Stimulated activated CD4-positive, alpha-beta T cell treated with anti-CD3 and anti-CD28 coated beads, Interleukin-1b, Interleukin-23, amount 100 ng/mL, for 1 hour (primary cell): ENCODE data around the gene KRTAP12-4.
A peak's percentile ranks its signal among the peaks of the same experiment; 100 is the strongest.
"Not testable (repeated sequence)": the region's sequence is repeated elsewhere in the genome, so short reads cannot be mapped to it uniquely, and the experiment has no call there.

Experiments used
- DNase-seq, 2 donors: peaks; one replicate each; pipeline ENCODE4 v3.0.0-alpha.2; 2020; ENCODE audit warnings: low read depth in 2 of 2

KRTAP12-4 gene

GRCh38 chr21:44656868-44657267, 2.4 kb upstream of the KRTAP12-4 start:
- no peak for DNase-seq

DNA sequence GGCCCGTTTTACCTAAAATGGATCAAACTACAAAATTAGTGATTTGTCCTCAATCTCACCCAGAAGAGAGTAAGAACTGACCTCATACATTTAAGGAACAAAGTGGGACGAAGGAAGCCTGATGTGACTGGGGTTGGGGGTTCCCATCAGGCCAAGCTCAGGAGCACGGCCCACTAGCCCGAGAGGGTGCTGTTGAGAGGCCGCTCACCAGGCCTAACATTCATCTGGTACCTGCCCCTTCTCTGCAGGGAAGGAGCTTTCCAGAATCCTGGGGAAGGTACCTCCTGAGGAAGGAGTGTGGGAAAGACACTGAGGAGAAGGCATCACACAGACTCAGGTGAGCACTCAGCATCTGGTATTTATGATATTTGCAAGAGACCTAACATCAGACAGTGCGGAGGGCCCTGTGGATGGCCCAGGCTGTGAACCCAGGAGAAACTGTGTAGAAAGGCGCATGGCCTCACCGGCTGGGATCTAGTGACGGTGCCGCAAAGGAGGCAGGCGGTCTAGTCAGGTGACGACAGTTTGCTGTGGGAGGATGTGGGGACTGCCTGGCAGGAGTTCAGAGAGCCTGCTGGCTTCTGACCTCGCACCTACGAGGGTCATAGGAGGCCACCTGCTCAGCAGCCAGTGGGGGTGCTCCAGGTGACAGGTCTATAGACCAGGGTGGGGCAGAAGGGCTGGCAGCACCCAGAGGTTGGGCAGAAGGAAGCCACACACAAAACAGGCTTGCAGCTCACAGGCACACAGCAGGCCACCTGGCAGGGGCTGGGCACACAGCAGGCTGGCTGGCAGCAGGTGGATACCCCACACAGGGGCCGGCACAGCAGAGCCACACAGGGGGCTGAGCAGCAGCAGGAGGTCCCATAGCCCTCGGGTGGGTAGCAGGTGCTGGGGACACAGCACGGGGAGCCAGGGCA, 543 bp downstream of the KRTAP12-4 start:
- DNase-seq: peak in 1 of 2 donors; percentile 18

DNA sequence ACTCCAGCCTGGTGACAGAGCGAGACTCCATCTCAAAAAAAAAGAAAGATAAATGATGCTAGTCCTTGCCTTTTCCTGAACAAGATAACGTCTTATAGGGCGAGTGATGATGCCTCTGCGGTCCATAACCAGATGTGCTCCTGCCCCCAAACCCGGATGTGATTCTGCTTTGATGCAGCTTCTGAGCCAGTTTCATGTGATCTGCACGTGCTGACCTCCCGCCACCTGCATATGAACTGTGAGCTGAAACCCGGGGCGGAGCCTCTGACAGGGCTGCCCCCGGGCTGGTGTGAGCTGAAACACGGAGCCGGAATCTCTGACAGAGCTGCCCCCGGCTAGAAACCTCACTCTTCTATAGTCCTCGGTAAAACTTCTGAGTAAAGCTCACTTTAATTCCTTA, 1.3 kb downstream of the KRTAP12-4 start:
- no peak for DNase-seq

GRCh38 chr21:44650973-44651675, 3.3 kb downstream of the KRTAP12-4 start:
- DNase-seq: no peak

GRCh38 chr21:44650265-44650972, 4.0 kb downstream of the KRTAP12-4 start:
- no peak for DNase-seq

DNA sequence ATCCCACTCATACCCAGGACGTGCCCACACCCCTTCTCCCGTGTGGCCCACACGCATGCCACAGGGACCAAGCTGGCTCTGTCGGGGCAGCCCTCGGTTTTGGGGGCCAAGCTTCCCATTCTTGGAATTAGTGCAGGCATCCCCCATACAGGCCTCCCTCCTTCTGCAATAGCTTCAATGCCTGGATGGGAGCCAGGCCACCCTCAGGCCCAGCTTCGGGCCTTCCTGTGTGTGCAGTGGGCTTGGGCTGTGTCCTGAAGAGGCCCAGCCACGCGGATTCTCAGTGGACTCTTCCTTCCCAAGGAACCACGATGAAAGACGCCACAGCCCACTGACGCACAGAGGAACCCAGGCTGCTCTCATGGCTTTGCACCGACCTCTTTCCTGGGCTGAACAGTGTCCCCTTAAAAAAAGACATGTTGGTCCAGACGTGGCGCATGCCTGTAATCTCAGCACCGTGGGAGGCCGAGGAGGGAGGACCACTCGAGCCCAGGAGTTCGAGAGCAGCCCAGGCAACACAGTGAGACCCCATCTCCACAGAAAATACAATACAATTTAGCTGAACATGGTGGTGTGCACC, 4.8 kb downstream of the KRTAP12-4 start:
- DNase-seq: no peak

DNA sequence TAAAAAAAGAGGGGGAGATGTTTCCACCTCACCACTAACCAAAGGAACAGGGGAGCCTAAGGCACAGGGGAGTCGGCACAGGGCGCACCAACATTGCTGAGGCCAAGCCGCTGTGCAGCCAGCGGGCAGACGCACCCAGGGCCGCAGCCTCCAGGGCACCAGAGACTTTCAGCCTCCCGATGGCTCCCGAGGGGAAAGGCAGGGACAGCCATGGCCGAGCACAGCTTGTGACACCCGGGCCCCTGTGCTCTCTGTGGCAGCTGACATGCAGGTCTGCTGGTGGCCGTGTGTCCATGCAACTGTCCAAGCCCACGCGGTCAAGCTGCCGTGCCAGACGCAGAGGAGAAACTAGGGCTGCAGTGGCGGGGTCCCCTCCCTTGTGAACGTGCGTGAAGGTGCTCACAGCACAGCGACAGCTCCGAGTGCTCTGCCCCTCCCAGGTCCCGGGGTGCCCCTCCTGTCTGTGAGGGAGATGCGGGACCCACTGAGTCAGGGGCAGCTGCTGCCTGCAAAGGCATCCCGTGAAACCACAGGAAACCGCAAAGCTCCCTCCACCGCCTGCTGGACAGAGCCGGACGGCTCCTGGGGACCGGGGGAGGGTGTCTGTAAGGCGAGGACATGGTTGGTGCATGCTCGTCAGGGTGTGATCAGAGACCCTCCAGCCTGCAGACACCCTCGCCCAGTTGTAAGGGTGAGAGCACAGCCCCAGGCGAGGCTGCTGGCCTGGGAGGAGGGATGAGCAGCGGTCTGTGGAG, 5.7 kb downstream of the KRTAP12-4 start:
- no peak for DNase-seq

- DNase-seq: no peak
These were observed 7.3 kb downstream of the KRTAP12-4 start for GRCh38 chr21:44647222-44647552.

- not testable (repeated sequence) for DNase-seq
These were observed 7.9 kb downstream of the KRTAP12-4 start, which contains the start of gene KRTAP10-11 for GRCh38 chr21:44646366-44647221. KRTAP10-11 (plus strand) TSS chr21:44646414; CDS start chr21:44646459, 45 bp downstream.

DNA sequence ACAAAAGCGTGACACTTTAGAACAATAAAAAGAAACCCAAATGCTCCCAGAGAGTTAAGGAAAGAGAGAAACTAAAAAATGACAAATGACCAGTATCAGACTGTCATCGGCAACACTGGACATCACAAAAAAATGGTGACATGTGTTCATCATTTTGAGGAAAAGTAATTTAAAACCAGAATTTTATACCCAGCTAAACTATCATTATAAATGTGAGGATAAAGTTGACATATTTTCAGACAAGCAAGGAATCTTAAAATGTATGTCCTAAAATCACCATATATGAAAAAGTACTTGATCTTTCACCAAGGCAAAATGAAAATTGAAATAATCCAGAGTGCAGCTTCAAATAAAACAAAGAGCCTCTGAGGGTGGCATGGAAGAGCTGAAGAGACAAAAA, 9.6 kb downstream of the KRTAP12-4 start:
- no peak for DNase-seq

GRCh38 chr21:44643741-44644310, 10.6 kb downstream of the KRTAP12-4 start:
- no peak for DNase-seq

- no peak for DNase-seq
These were observed 13.7 kb downstream of the KRTAP12-4 start for GRCh38 chr21:44640761-44641160.

- no peak for DNase-seq
These were observed 15.2 kb downstream of the KRTAP12-4 start for GRCh38 chr21:44639331-44639655.

- not testable (repeated sequence) for DNase-seq
These were observed 15.7 kb downstream of the KRTAP12-4 start for GRCh38 chr21:44638506-44639330.

GRCh38 chr21:44637851-44638348, 16.6 kb downstream of the KRTAP12-4 start:
- DNase-seq: not testable (repeated sequence)

DNA sequence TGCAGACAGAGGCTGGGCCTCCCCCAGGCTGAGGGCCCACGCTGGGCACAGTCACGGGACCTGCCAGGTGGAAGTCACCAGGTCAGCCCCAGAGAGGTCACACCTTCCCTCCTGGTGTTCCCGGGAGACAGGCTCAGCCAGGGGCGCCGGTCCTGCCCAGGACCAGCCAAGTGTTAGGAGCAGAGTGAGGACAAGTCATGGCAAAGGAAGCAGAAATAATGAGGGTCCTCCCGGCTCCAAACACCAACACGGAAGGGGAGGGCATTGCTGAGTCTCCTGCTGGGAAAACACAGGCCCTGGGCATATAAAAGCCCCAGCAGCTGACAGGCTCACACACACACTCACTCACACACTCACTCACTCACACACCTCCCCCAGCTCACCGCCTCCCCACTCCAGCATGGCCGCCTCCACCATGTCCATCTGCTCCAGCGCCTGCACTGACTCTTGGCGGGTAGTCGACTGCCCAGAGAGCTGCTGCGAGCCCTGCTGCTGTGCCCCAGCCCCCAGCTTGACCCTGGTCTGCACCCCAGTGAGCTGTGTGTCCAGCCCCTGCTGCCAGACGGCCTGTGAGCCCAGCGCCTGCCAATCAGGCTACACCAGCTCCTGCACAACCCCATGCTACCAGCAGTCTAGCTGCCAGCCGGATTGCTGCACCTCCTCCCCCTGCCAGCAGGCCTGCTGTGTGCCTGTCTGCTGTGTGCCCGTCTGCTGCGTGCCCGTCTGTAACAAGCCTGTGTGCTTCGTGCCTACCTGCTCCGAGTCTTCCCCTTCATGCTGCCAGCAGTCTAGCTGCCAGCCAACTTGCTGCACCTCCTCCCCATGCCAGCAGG, 17.2 kb downstream of the KRTAP12-4 start, which contains the start of gene KRTAP10-10:
Gene KRTAP10-10 (plus strand): TSS at position 339 of the 833 bp plus-strand sequence. CDS start 62 bp downstream, at position 401.
- DNase-seq: no peak

- DNase-seq: no peak
These were observed 18.0 kb downstream of the KRTAP12-4 start for GRCh38 chr21:44636209-44637017.
